Kidney glomerular epithelial cell (primary cell): ENCODE data around the gene A2ML1.
"Not testable (repeated sequence)": the region's sequence is repeated elsewhere in the genome, so short reads cannot be mapped to it uniquely, and the experiment has no call there.

Source experiments
- DNase-seq: peaks from one replicate; lab custom pipeline; 2025; lab: John Stamatoyannopoulos, UW

The A2ML1 gene

GRCh38 chr12:8822298-8822697, at the start of gene A2ML1:
A2ML1 (plus strand) TSS chr12:8822621; CDS start chr12:8822652, 31 bp downstream.
- no peak for DNase-seq

- no peak for DNase-seq
These were observed 49.0 kb upstream of the A2ML1 start for GRCh38 chr12:8773461-8773860.

- DNase-seq, result no peak
These were observed 43.1 kb upstream of the A2ML1 start for GRCh38 chr12:8779281-8779680.

- DNase-seq, result no peak
These were observed 42.6 kb upstream of the A2ML1 start for GRCh38 chr12:8779862-8780261.

- DNase-seq, result peak; percentile 5
These were observed 42.0 kb upstream of the A2ML1 start for GRCh38 chr12:8780389-8780788.

- no peak for DNase-seq
These were observed 40.9 kb upstream of the A2ML1 start for GRCh38 chr12:8781381-8782127.

GRCh38 chr12:8784290-8784888, 38.0 kb upstream of the A2ML1 start:
- DNase-seq, result no peak

- DNase-seq, result no peak
These were observed 36.9 kb upstream of the A2ML1 start for GRCh38 chr12:8785499-8785898.

GRCh38 chr12:8787206-8787605, 35.2 kb upstream of the A2ML1 start:
- not testable (repeated sequence) for DNase-seq

- not testable (repeated sequence) for DNase-seq
These were observed 33.7 kb upstream of the A2ML1 start for GRCh38 chr12:8788706-8789105.

GRCh38 chr12:8789341-8790013, 32.9 kb upstream of the A2ML1 start:
- DNase-seq, result not testable (repeated sequence)

- DNase-seq, result not testable (repeated sequence)
These were observed 29.2 kb upstream of the A2ML1 start for GRCh38 chr12:8793226-8793625.

GRCh38 chr12:8794611-8795010, 27.8 kb upstream of the A2ML1 start:
- not testable (repeated sequence) for DNase-seq

GRCh38 chr12:8796831-8797626, 25.4 kb upstream of the A2ML1 start:
- DNase-seq, result no peak

- DNase-seq, result not testable (repeated sequence)
These were observed 21.2 kb upstream of the A2ML1 start for GRCh38 chr12:8801213-8801612.

GRCh38 chr12:8804833-8805232, 17.6 kb upstream of the A2ML1 start:
- DNase-seq, result not testable (repeated sequence)

- DNase-seq, result not testable (repeated sequence)
These were observed 16.9 kb upstream of the A2ML1 start for GRCh38 chr12:8805487-8805886.

- not testable (repeated sequence) for DNase-seq
These were observed 15.3 kb upstream of the A2ML1 start for GRCh38 chr12:8807084-8807483.

- not testable (repeated sequence) for DNase-seq
These were observed 12.3 kb upstream of the A2ML1 start for GRCh38 chr12:8810112-8810511.

GRCh38 chr12:8813572-8814357, 8.7 kb upstream of the A2ML1 start:
- no peak for DNase-seq

- DNase-seq, result no peak
These were observed 5.9 kb upstream of the A2ML1 start for GRCh38 chr12:8816448-8817050.
